ENCODE data around the gene SUPT3H.

DNA sequence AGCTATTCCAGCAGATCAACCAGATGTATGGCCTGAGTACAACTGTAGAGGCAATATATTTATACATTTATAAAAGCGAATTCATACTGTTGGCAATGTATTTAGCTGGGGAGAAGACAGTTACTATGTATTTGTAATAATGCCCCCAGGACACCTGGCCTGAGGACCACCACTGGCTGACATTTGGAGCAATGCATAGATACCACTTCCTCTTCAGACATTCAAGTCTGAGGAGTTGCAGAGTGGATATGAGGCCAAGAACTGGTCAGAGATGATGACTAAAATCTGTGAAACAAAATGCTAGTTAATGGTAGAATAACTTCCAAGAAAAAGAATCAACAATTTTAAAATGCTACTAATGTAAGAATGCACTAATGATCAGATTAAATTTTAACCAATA is 527.9 kb downstream of the SUPT3H start:
- TF ChIP-seq, protein P1, sequence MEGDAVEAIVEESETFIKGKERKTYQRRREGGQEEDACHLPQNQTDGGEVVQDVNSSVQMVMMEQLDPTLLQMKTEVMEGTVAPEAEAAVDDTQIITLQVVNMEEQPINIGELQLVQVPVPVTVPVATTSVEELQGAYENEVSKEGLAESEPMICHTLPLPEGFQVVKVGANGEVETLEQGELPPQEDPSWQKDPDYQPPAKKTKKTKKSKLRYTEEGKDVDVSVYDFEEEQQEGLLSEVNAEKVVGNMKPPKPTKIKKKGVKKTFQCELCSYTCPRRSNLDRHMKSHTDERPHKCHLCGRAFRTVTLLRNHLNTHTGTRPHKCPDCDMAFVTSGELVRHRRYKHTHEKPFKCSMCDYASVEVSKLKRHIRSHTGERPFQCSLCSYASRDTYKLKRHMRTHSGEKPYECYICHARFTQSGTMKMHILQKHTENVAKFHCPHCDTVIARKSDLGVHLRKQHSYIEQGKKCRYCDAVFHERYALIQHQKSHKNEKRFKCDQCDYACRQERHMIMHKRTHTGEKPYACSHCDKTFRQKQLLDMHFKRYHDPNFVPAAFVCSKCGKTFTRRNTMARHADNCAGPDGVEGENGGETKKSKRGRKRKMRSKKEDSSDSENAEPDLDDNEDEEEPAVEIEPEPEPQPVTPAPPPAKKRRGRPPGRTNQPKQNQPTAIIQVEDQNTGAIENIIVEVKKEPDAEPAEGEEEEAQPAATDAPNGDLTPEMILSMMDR (conservative IDR thresholded peaks at IDR 0.05; ENCODE audit: low read depth, low read length): no peak
- TF ChIP-seq EZH2 (IDR thresholded peaks at IDR 0.05; ENCODE audit: low read length, unreplicated experiment): no peak
- no peak for TF ChIP-seq EZH2phosphoT487 (IDR thresholded peaks at IDR 0.05; ENCODE audit: borderline replicate concordance, low read length)

All from PC-3 (cell line).